Trophoblast cell (in vitro differentiated cells and primary cell): ENCODE data around the gene ONECUT2.

ENCODE experiments used
- DNase-seq, 2 donors: peaks; one replicate each; pipeline ENCODE4 v3.0.0-alpha.2; 2016
- H2AFZ ChIP-seq: 2 replicates; pipeline ENCODE4 v1.6.1; 2013; ENCODE audit warnings: low read length, moderate library complexity, mild to moderate bottlenecking; ENCODE audit not compliant: insufficient read depth, poor library complexity
- H2AK5ac ChIP-seq: 2 replicates; pipeline ENCODE4 v1.6.1; 2013; ENCODE audit warnings: mild to moderate bottlenecking, low read length
- H2BK120ac ChIP-seq: 2 replicates; pipeline ENCODE4 v1.6.1; 2013; ENCODE audit warnings: low read length, mild to moderate bottlenecking, moderate library complexity; ENCODE audit not compliant: insufficient read depth, poor library complexity
- H2BK12ac ChIP-seq: 2 replicates; pipeline ENCODE4 v1.6.1; 2013; ENCODE audit warnings: mild to moderate bottlenecking, low read length, moderate library complexity
- H2BK5ac ChIP-seq: 2 replicates; pipeline ENCODE4 v1.6.1; 2013; ENCODE audit warnings: low read length, low read depth, moderate library complexity, mild to moderate bottlenecking; ENCODE audit not compliant: poor library complexity
- H3K14ac ChIP-seq: 2 replicates; pipeline ENCODE4 v1.6.1; 2013; ENCODE audit warnings: mild to moderate bottlenecking, low read length
- H3K18ac ChIP-seq: 2 replicates; pipeline ENCODE4 v1.6.1; 2013; ENCODE audit warnings: mild to moderate bottlenecking, low read length
- H3K23ac ChIP-seq: 2 replicates; pipeline ENCODE4 v1.6.1; 2013; ENCODE audit warnings: low read length
- H3K27ac ChIP-seq: 2 replicates; pipeline ENCODE4 v1.5.1; 2013; ENCODE audit warnings: low read depth, mild to moderate bottlenecking, inconsistent platforms, low read length, moderate library complexity
- H3K27me3 ChIP-seq: 2 replicates; pipeline ENCODE4 v1.6.1; 2013; ENCODE audit warnings: inconsistent platforms, mild to moderate bottlenecking, low read length, moderate library complexity; ENCODE audit not compliant: insufficient read depth
- H3K36me3 ChIP-seq, 2 experiments: 1 replicate in 1 of 2; 2 replicates in 1 of 2; pipeline ENCODE4 v1.6.1; 2013; ENCODE audit warnings: low read length in 2 of 2, mild to moderate bottlenecking in 2 of 2, moderate library complexity in 1 of 2; ENCODE audit not compliant: insufficient read depth in 2 of 2, control insufficient read depth in 1 of 2
- H3K4ac ChIP-seq: 2 replicates; pipeline ENCODE4 v1.6.1; 2013; ENCODE audit warnings: low read depth, mild to moderate bottlenecking, low read length, moderate library complexity
- H3K4me1 ChIP-seq, 2 experiments: 1 replicate in 1 of 2; 2 replicates in 1 of 2; pipeline ENCODE4 v1.6.1; 2013; ENCODE audit warnings: low read length in 2 of 2, mild to moderate bottlenecking in 2 of 2, moderate library complexity in 1 of 2; ENCODE audit not compliant: insufficient read depth in 2 of 2, control insufficient read depth in 1 of 2
- H3K4me2 ChIP-seq: 2 replicates; pipeline ENCODE4 v1.6.1; 2013; ENCODE audit warnings: inconsistent platforms, mild to moderate bottlenecking, low read length, moderate library complexity
- H3K4me3 ChIP-seq: 2 replicates; pipeline ENCODE4 v1.5.1; 2013; ENCODE audit warnings: mild to moderate bottlenecking, low read depth, low read length, inconsistent platforms
- H3K79me1 ChIP-seq: one replicate; pipeline ENCODE4 v1.6.1; 2013; ENCODE audit warnings: low read length
- H3K79me2 ChIP-seq: 2 replicates; pipeline ENCODE4 v1.6.1; 2013; ENCODE audit warnings: low read length, mild to moderate bottlenecking; ENCODE audit not compliant: control insufficient read depth, insufficient read depth, poor library complexity
- H3K9ac ChIP-seq: 2 replicates; pipeline ENCODE4 v1.6.1; 2013; ENCODE audit warnings: mild to moderate bottlenecking, low read length
- H3K9me3 ChIP-seq: 2 replicates; pipeline ENCODE4 v1.6.1; 2013; ENCODE audit warnings: low read depth, mild to moderate bottlenecking, control low read depth, inconsistent platforms, low read length; ENCODE audit not compliant: insufficient read depth
- H4K12ac ChIP-seq: 2 replicates; pipeline ENCODE4 v1.6.1; 2013; ENCODE audit warnings: low read depth, mild to moderate bottlenecking, low read length, moderate library complexity
- H4K8ac ChIP-seq: 2 replicates; pipeline ENCODE4 v1.6.1; 2013; ENCODE audit warnings: low read depth, mild to moderate bottlenecking, low read length, moderate library complexity
- H4K91ac ChIP-seq: one replicate; pipeline ENCODE4 v1.6.1; 2013; ENCODE audit warnings: low read depth, mild to moderate bottlenecking, low read length, moderate library complexity
- WGBS: extraction: QIAGEN DNeasy Blood & Tissue Kit; methylation state at CpG from one replicate; pipeline ENCODE4 v1.1.7; 2013; ENCODE audit warnings: missing lambda C conversion rate; ENCODE audit not compliant: insufficient read length, insufficient coverage; ENCODE audit errors: extremely low coverage; 5-methylcytosine and 5-hydroxymethylcytosine counted together

ONECUT2 gene

DNA sequence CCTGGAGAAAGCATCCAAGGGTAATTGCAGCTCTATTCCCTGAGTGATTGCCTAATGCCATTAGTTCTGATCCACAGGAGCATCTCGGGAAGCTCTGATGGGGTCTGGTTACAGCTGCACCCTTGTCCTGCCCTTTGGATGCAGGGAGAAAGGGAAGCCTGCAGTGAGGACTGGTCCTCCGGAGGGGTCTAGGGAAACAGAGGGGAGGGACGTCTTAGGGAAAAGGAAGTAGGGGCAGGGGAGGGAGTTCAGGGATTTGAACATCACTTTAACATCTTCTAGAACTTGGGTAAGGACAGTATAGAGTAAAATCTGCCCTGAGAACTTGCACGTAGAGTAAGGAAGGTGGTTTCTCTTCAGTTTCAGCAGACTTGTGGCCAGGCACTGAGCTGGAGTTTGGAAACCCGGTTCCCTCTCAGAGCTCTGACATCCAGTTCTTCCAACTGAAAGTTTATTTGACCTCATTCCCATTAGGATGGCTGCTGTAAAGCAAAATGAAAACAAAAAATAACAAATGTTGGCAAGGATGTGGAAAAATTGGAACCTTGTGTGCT lies 20.5 kb downstream of the ONECUT2 start:
- H3K4me2 ChIP-seq = no peak overlapping the region
- H2BK12ac ChIP-seq = no peak overlapping the region

GRCh38 chr18:57461652-57462269 lies 26.6 kb downstream of the ONECUT2 start:
- no peak overlapping the region for H3K18ac ChIP-seq
- peak overlapping the region; percentile 23 for H3K4me3 ChIP-seq
- no peak overlapping the region for H3K23ac ChIP-seq
- H3K27me3 ChIP-seq = no peaks in the 10 kb centered on the region
- no peak overlapping the region for H3K27ac ChIP-seq
- DNase-seq = no peak
- no peaks in the 10 kb centered on the region for H3K79me2 ChIP-seq
- H4K91ac ChIP-seq = no peak overlapping the region
- H2AK5ac ChIP-seq = no peak overlapping the region
- H2BK120ac ChIP-seq = no peak overlapping the region
- H3K9me3 ChIP-seq = no peaks in the 10 kb centered on the region
- H4K8ac ChIP-seq = no peak overlapping the region
- H4K12ac ChIP-seq = no peak overlapping the region
- no peak overlapping the region for H2BK12ac ChIP-seq
- H2BK5ac ChIP-seq = no peak overlapping the region
- H3K36me3 ChIP-seq = no peaks in the 10 kb centered on the region
- no CpG with 5 or more reads among the region's 3 CpGs for WGBS
- H3K9ac ChIP-seq = peak overlapping the region; percentile 56
- H3K4me1 ChIP-seq = no peaks in the 10 kb centered on the region
- no peak overlapping the region for H3K14ac ChIP-seq
- H3K79me1 ChIP-seq = no peaks in the 10 kb centered on the region
- H2AFZ ChIP-seq = no peak overlapping the region
- no peak overlapping the region for H3K4me2 ChIP-seq
- H3K4ac ChIP-seq = no peak overlapping the region

More for the DNA sequence above, 20.5 kb downstream of the ONECUT2 start:
- no peaks in the 10 kb centered on the region for H3K4me1 ChIP-seq
- no peaks in the 10 kb centered on the region for H3K36me3 ChIP-seq
- no peaks in the 10 kb centered on the region for H3K79me1 ChIP-seq
- no peak overlapping the region for H2AK5ac ChIP-seq
- no peak overlapping the region for H4K91ac ChIP-seq
- no peak overlapping the region for H4K8ac ChIP-seq
- H2BK5ac ChIP-seq = no peak overlapping the region
- no CpG with 5 or more reads among the region's 5 CpGs for WGBS
- H3K4me3 ChIP-seq = no peak overlapping the region
- H3K79me2 ChIP-seq = no peaks in the 10 kb centered on the region
- no peak overlapping the region for H3K27ac ChIP-seq
- no peak overlapping the region for H2AFZ ChIP-seq
- H3K18ac ChIP-seq = no peak overlapping the region
- H2BK120ac ChIP-seq = no peak overlapping the region
- no peak overlapping the region for H3K14ac ChIP-seq
- H3K9me3 ChIP-seq = no peaks in the 10 kb centered on the region
- H3K23ac ChIP-seq = no peak overlapping the region
- H3K9ac ChIP-seq = no peak overlapping the region
- DNase-seq = no peak
- H4K12ac ChIP-seq = no peak overlapping the region
- H3K27me3 ChIP-seq = no peaks in the 10 kb centered on the region
- H3K4ac ChIP-seq = no peak overlapping the region

DNA sequence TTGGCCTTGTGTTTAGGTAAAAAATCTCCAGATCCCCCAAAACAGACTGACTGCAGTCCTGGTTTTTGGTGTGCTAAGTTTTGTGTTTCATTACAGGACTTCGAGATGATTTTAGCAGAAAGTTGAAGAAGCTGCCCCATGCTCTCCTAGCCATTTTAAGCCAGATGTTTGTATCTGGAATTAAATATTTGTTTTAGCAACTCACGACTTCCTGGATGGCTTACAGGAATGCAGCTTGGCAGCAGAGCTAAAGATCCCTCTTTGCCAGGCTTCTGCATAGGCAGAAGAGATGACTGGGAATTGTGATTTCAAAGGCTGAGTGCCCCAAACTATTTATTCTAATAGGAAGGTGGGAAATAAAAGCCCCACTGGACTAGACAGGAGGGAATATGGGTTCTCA lies 31.1 kb downstream of the ONECUT2 start:
- no peaks in the 10 kb centered on the region for H3K27me3 ChIP-seq
- no peak overlapping the region for H3K27ac ChIP-seq
- no peak overlapping the region for H3K4me3 ChIP-seq
- H2BK120ac ChIP-seq = no peak overlapping the region
- no CpG with 5 or more reads among the region's 2 CpGs for WGBS
- no peak overlapping the region for H2AFZ ChIP-seq
- H2AK5ac ChIP-seq = no peak overlapping the region
- H4K8ac ChIP-seq = no peak overlapping the region
- DNase-seq = no peak
- no peak overlapping the region for H4K91ac ChIP-seq
- no peak overlapping the region for H2BK5ac ChIP-seq
- H4K12ac ChIP-seq = no peak overlapping the region
- H3K79me2 ChIP-seq = no peaks in the 10 kb centered on the region
- H3K36me3 ChIP-seq = no peaks in the 10 kb centered on the region
- H3K23ac ChIP-seq = no peak overlapping the region
- H3K9me3 ChIP-seq = no peaks in the 10 kb centered on the region
- H2BK12ac ChIP-seq = no peak overlapping the region
- H3K14ac ChIP-seq = no peak overlapping the region
- H3K4me1 ChIP-seq = no peaks in the 10 kb centered on the region
- H3K9ac ChIP-seq = no peak overlapping the region
- H3K4me2 ChIP-seq = no peak overlapping the region
- H3K79me1 ChIP-seq = no peaks in the 10 kb centered on the region
- no peak overlapping the region for H3K18ac ChIP-seq
- H3K4ac ChIP-seq = no peak overlapping the region

DNA sequence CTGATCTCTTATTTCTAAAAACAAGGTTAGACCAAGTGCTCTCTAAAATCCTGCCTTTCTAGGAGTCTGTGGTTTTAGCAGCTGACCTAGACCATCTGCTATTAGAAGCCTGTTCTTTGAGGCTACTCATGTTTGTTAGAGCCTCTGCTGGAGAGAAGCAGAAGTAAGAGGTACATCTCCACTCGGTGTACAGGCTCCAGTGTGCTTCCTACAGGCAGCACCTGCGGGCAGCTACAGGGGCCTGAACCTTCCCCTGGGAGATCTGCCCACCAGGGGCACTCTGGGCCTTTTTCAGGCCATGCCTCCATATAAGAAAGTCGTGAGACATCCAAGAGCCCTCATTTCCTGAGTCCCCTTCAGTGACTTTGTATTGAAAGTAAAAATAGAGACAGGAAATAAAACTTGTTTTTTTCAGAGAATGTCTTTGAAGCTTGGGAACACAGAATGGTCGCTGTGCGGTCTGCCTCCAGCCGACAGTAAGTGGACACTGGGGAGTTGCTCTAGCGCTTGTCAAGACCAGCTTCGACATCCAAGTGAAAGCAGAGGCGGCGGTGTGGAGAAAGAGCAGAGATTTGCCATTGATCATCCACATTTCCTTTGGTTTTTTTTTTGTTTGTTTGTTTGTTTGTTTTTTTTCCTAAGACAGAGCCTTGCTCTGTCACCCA lies 31.7 kb downstream of the ONECUT2 start:
- DNase-seq = no peak
- no peak overlapping the region for H4K12ac ChIP-seq
- no peaks in the 10 kb centered on the region for H3K27me3 ChIP-seq
- no peaks in the 10 kb centered on the region for H3K4me1 ChIP-seq
- no peaks in the 10 kb centered on the region for H3K79me1 ChIP-seq
- no peak overlapping the region for H2BK120ac ChIP-seq
- no peak overlapping the region for H2AK5ac ChIP-seq
- no peak overlapping the region for H3K4me2 ChIP-seq
- WGBS = no CpG with 5 or more reads among the region's 10 CpGs
- no peaks in the 10 kb centered on the region for H3K36me3 ChIP-seq
- no peak overlapping the region for H3K18ac ChIP-seq
- no peak overlapping the region for H3K4me3 ChIP-seq
- H3K27ac ChIP-seq = no peak overlapping the region
- H4K8ac ChIP-seq = no peak overlapping the region
- no peak overlapping the region for H3K9ac ChIP-seq
- H3K23ac ChIP-seq = no peak overlapping the region
- H2BK5ac ChIP-seq = no peak overlapping the region
- no peaks in the 10 kb centered on the region for H3K79me2 ChIP-seq
- no peak overlapping the region for H3K4ac ChIP-seq
- no peak overlapping the region for H2AFZ ChIP-seq
- no peak overlapping the region for H4K91ac ChIP-seq
- H2BK12ac ChIP-seq = no peak overlapping the region
- H3K14ac ChIP-seq = no peak overlapping the region
- no peaks in the 10 kb centered on the region for H3K9me3 ChIP-seq
